HG02678 (cell line): ENCODE results near the gene RNF111.
"Not testable (repeated sequence)": the region's sequence is repeated elsewhere in the genome, so short reads cannot be mapped to it uniquely, and the experiment has no call there.

Experiments
- ATAC-seq: cut with Tn5 transposase; IDR thresholded peaks from one replicate; pipeline ENCODE4 v1.9.1; 2021; ENCODE audit warnings: mild to moderate bottlenecking, moderate library complexity; ENCODE audit not compliant: unreplicated experiment

Gene RNF111

DNA sequence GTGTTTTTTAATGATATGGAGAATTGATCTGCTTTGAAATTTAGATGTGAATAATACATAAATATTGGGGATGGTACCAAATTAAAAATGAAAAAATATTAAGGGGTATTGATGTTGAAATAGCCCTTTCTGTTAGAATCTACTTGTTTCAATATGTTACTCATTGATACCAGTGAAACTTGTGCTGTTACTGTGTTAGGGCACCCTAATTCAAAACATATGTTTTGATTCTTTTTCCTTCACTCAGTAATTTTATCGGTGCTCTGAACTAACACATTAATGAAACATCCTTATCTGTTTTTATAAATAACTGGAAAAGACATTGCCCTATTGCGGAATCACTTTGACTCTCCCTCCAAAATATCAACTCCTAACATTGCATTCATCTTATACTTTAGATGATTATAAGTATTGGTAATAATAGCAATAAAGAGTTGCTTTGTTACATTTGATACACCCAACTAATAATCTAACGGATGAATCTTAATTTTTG, 65.5 kb downstream of the RNF111 start:
- no peak for ATAC-seq

DNA sequence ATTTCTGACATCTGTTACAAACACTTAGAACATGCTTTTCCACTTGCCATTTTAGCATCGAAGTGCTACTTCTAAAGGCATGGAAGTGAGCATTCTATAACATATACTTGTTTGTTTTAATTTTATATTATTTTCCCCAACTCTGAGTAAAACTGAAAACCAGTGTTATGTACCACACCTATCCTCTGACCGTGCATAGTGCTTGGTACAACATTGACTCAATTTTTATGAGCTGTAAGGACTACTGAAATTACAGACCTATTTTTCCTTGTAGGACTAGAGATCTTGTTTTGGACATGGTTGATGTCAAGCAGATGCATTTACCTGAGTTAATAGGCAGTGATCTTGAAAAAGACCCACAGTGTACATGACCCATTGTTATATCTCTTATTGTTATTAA, 66.0 kb downstream of the RNF111 start:
- peak; percentile 41 for ATAC-seq

DNA sequence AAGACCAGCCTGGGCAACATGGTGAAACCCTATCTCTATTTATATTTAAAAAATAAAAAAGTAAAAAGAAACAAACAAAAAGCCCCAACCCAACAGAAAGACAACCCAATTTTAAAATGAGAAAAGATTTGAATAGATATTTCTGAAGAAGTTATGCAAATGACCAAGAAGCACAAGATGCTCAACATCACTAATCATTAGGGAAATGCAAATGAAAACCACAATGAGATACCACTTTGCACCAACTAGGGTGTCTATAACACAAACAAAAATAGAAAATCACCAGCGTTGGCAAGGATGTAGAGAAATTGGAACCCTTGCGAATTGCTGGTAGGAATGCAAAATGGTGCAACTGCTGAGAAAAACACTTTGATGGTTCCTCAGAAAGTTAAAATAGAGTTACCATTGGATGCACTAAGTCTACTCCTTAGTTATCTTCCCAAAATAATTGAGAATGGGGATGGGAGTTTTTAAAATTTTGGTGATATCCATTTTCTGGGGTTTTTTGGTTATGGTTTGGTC, 71.7 kb downstream of the RNF111 start:
- no peak for ATAC-seq

DNA sequence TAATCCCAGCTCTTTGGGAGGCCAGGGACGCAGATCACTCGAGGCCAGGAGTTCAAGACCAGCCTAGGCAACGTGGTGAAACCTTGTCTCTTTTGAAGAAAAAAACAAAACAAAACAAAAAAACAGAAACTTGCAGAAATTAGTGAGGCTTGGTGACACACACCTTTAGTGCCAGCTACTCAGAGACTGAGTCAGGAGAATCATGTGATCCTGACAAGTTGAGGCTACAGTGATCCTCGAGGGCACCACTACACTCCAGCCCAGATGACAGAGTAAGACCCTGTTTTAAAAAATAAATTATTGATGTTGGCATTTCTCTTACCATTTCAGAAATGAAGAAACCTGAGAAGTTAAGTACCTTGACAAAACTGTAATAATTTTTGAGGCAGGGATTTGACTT, 72.9 kb downstream of the RNF111 start:
- ATAC-seq: no peak

DNA sequence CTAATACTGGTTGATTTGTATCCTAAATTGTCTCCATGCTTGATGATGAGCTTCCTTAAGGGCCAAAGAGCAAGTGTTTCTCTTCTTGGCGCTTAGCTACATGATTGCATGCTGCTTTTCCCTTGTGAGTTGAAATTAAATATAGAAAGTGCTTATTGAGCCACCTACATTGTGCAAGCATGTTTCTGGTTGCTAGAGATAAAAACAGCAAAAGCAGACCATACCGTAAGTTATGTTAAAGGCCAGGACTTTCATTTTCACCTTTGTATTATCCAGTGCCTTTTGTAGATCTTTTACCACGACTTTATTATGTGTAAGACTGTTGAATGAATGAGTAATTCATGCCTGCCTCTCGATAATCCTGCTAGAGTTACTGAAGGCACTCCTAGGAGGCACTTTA, 75.6 kb downstream of the RNF111 start:
- no peak for ATAC-seq

DNA sequence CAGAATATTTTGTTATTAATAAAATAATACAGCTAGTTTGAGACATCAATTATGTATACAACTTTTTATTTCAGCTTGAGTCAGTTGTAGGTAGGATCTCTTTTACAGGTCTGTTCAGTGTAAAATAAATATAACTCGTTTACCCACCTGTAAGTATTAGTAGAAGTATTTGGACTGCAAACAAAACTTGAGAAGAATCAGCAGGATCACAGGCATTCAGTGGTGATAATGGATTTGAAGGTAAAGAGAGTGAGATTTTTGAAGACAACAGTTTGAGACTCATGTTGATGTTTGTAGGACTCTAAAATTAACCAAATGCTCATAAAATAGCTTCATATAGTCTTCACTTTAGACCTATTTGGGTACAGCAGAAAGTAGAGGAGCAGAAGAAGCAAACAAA, 82.0 kb downstream of the RNF111 start:
- no peak for ATAC-seq

DNA sequence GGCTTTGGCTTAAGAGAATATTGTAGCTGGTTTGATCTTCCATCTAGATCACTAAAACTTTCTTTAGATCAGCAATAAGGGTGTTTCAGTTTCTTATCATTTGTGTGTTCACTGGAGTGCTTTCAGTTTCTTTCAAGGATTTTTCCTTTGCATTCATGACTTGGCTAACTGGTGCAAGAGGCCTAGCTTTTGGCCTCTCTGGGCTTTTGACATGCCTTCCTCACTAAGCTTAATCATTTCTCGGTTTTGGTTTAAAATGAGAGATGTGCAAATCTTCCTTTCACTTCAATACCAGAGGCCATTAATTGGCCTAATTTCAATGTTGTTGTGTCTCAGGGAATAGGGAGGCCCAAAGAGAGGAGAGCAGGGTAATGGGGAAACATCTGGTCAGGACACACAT, 87.1 kb downstream of the RNF111 start:
- no peak for ATAC-seq

DNA sequence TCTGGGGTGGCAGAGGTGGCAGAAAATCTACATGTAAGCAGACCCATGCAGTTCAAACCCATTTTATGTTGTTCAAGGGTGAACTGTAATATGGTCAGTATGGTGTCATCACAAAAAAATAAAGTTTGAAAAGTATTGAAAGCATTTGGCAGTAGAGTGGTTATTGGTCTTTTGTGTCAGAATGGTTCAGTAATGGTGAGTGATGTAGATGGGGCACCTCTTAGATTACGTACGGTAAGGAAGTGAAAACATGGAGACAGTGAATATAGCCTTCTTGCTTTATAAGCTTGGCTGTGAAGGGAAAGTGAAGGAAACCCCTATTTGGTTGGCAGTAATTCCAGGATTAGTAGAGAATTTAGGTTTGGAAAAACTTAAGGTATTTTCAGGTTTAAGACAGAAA, 100.3 kb downstream of the RNF111 start:
- no peak for ATAC-seq

DNA sequence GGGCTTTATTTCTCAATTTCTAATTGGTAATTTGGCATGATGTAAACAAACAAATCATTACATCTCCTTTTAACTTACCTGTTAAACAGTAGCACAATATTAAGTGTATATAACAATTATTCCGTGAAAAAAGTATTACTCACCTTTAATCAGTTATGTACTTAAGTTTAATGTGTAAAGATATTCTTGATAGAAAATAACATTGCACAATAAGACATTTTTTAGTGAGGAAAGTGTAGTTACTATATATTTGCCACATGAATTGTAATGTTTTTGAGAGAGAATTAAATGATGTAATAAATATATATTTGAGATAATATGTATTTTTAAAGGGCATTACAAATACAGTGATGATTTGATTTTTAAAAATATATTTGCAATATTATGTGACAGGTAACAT, 106.6 kb downstream of the RNF111 start:
- no peak for ATAC-seq

DNA sequence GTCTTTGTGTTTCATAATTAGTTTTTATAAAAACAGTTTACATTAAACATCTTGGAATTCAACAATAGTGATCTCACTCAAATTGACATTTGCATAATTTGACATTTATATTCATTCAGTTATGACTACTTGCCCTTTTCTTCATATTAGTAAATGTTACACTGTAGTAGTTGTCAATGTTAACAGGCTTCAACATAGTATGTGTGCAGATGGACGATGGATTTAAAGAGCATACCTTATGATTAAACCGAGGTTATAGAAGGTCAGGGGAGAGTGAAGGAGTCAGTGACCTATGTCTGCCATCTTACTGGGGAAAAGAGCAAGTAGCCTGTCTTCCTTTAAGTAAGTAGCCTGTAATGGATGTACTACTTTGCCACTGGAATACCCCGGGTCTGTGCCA, 109.0 kb downstream of the RNF111 start:
- no peak for ATAC-seq

DNA sequence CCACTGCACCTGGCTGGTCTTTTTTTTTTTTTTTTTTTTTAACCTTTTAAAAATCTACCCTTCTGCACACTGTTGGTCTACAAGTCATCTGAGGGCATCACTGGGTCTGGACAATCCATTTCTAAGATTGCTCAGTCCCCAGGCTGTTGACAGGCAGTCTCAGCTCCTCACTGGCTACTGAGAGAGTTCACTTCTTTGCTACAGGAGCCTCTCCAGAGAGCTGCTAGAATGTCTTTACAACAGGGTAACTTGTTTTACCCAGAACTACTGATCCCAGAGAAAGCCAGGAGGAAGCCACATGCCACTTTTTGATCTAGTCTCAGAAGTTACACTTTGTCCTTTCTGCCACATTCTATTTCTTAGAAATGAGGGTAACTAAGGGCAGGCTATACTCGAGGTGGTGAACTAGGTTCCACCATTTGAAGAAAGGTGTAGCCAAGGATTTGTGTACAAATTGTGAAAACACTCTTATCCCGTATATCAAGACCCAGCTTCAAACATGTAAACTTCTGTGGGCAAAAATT, 111.8 kb downstream of the RNF111 start:
- ATAC-seq: no peak

DNA sequence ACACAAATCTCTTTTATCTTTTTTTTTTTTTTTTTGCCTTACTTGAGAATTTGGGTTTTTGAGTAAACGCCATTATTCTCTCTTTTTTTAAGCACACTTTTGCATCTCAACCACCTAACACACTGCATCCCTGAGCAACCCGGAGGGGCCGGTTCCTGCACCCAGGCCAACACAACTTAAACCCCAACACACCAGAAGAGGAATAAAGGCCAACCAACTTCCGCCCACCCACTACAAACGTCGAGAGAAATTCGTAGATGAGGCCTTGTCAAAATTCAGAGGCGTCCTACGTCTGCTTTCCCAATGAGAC, 117.1 kb downstream of the RNF111 start:
- ATAC-seq: no peak

DNA sequence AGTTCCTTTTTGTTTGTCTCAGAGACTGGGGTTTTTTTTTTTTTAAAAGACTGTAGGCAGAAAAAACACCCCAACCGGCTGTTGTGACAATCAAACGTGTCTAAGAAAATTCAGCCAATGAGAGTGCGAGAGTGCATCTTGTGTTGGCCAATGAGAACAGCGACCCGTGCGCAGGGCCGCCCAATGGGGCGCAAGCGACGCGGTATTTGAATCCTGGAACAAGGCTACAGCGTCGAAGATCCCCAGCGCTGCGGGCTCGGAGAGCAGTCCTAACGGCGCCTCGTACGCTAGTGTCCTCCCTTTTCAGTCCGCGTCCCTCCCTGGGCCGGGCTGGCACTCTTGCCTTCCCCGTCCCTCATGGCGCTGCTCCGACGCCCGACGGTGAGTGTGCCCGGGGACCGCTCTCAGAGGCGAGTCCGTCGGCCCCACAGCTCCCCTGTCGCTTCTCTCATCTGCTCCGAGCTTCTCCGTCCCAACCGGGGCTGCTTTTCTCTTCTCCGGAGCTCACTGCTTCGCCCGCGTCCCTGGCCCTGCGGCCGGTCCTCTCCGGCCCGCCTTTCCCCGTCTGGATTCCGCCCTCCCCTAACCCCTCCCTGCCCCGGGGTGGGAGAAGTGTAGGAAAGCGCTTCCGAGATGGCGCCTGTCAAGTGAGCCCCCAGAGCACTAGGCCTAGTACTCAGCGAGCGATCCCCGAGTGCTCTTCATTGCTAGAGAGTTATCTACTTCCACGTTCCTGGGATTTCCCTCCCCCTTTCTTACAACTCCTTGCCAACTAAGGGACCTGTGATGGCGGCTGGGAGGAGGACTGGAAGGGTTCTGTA, 117.7 kb downstream of the RNF111 start, which contains the start of gene CCNB2:
CCNB2 (plus strand) TSS at position 235 of the 821 bp plus-strand sequence; CDS start at position 358, 123 bp downstream.
- peak; percentile 99 for ATAC-seq

DNA sequence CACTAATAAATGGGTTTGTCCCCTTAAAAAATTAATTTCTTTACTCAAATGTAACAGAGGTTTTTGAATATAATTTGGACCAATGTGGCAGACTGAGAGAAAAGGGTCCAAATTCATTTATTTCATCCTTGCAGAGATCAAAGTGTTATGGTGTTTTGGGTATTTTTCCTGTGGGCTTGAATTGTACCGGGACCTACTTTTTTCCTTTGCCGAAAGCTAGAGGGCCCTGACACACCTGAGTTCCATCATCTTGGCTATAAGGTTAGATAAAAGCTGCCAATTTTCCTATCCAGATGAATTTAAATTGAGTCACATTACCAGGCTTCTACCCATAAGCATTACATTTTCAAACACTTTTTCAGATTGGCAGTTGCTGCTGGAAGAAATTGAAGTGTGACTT, 118.4 kb downstream of the RNF111 start:
- ATAC-seq: no peak

DNA sequence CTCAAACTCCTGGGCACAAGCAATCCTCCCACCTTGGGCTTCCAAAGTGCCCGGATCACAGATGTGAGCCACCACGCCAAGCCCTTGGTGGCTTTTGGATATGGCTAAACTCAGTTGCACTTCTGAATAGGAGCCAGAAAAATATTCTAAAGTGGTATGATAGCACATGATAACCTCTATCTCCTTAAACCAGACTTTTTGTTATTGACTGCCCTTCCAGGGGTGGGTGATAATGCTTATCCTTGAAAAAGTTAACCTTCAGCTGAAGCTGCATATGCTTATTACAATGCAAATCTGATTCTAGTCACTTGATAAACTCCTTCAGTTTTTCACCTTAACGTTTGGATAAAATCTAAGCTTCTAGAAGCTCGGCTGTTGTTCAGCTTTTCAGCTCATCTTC, 123.8 kb downstream of the RNF111 start:
- no peak for ATAC-seq

DNA sequence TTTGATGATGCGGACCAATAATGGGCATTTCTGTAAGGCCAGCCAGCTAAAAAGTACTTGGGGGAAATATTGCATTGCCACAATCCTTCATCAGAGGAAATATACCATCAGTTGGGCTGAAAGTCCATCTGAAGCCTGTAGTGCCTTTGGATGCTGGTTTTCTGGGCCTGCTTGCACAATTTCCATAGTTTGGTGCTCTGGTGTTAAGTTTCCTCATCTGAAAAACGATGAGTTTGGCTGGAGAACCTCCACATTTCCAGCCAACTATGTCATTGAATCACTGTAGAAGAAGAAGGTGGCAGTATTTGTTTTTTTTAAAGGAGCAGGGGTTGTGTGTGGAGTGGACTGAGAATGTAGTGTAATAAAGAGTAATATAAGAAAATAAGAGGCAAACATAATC, 127.6 kb downstream of the RNF111 start:
- no peak for ATAC-seq

DNA sequence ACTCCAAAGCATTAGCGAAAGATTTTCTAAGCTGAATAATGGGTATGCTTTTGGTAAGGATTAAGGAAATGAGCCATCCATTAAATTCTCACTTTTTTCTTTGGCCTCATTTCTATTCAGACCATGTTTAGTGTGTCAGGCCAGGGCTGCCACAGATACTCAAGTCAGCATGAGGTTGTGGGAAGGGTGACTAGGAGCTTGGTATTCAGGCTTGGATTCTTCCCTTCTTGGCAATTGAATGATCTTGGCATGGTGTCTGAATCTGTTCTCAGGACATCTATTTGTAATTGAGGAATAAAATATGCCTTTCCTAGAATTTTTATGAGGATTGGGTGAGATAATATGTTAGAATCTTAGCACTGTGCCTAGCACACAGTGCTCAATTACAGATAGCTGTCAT, 128.7 kb downstream of the RNF111 start:
- no peak for ATAC-seq

DNA sequence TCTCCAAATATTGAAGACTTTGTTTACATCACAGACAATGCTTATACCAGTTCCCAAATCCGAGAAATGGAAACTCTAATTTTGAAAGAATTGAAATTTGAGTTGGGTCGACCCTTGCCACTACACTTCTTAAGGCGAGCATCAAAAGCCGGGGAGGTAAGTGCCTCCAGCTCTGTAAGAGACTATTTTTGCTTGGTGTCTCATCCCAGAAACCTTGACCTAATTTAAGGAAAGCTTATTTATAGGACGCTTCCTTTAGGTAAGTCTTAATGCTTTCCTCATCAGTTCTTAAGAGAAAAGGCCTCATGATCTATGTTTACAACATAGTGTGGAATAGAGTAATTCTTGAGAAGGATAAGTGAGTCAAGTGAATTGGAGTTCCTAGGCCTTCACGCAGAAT, 129.3 kb downstream of the RNF111 start:
- no peak for ATAC-seq

DNA sequence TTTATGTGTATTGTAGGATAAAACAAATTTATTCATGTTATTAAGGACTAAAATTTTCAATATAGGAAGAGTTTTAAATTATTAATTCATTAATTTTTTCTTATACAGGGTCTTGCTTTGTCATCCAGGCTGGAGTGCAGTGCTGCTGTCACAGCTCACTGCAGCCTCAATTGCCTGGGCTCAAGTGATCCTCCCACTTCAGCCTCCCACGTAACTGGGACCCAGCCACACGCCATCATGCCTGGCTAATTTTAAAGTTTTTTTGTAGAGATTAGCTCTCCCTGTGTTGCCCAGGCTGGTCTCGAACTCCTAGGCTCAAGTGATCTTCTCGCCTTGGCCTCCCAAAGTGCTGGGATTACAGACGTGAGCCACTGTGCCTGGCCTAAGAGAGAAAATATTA, 132.2 kb downstream of the RNF111 start:
- ATAC-seq: no peak

DNA sequence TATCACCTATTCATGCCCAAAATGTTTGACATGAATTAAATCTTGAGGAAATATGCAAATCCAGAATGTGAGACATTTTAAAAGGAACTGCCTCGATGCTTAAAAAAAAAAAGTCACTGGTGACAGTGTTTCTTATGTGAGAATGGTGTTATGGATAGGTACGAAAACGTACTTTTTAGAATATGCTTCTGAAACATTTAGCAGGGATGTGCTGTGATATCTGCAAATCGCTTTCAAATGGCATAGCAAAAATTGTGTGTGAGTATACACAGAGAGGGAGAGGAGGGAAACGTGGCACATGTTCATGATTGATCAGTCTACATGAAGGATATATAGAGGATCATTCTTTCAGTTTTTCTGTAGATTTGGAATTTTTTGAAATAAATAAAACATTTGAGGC, 133.5 kb downstream of the RNF111 start:
- no peak for ATAC-seq

DNA sequence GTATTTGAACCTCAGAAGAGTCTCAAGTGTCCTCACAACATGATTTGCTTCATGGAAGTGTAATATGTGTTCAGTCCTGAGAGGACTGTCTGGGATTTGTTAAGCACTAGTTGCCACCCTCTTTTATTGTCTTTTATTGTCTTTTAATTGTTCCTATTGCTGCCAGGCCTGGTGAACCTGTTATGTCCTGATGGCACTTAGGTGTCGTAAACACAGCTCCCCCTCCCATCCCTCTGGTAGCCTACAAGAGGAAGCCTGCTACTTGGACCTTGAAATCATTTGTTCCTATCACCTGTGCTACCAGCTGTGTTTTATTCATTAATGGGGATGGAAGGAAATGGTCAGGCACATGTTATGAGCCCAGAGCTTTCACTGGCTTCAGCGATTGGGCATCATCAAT, 136.8 kb downstream of the RNF111 start:
- no peak for ATAC-seq

DNA sequence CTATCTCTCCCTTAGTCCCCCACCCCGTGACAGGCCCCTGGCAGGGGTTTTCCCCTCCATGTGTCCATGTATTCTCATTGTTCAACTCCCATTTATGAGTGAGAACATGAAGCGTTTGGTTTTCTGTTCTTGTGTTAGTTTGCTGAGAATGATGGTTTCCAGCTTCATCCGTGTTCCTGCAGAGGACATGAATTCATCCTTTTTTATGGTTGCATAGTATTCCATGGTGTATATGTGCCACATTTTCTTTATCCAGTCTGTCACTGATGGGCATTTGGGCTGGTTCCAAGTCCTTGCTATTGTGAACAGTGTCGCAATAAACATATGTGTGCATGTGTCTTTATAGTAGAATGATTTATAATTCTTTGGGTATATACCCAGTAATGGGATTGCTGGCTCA, 138.2 kb downstream of the RNF111 start:
- ATAC-seq: not testable (repeated sequence)

DNA sequence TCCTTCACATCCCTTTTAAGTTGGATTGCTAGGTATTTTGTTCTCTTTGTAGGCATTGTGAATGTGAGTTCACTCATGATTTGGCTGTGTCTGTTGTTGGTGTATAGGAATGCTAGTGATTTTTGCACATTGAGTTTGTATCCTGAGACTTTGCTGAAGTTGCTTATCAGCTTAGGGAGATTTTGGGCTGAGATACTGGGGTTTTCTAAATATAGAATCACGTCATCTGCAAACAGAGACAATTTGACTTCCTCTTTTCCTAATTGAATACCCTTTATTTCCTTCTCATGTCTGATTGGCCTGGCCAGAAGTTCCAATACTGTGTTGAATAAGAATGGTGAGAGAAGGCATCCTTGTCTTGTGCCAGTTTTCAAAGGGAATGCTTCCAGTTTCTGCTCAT, 139.8 kb downstream of the RNF111 start:
- ATAC-seq: not testable (repeated sequence)
